ENCODE results near the gene DZIP1. TPM values are rescaled to one million over a fixed set of nuclear protein-coding genes. Genes with fewer than 3 reads are reported as not detected.

The DZIP1 gene
- total RNA-seq, 1 experiment from 2014 or later: 33.6 TPM

DNA sequence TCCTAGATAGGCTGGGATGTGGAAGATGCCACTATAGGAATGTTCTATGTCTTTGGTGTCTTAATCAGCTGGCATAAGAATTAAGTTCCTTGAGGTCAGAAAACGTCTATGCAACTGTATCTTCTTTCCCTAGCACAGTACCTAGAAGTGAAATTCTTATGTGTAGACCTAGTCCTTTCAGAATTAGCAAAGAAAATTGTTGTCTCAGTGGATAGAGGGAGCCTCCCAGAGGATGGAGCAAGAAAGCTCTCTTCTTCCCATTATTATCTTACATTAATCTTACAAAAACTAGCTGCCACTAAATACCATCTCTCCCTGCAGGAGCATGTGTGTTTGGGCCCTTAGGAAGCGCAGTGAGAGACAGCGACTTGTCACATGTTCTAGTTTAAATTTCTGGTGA is 80.4 kb downstream of the DZIP1 start:
- Histone ChIP-seq H3K4ac (ENCODE audit: low read depth, low read length) (no peak overlapping the region), H3K14ac (ENCODE audit: insufficient read depth, low read length) (no peak overlapping the region), H3K79me2 (ENCODE audit: insufficient read depth, low read length) (no peaks in the 10 kb centered on the region), H2BK120ac (ENCODE audit: low read depth, low read length, poor library complexity, severe bottlenecking) (no peak overlapping the region), H2BK15ac (ENCODE audit: low read depth, low read length) (no peak overlapping the region), H3K4me2 (ENCODE audit: insufficient read depth, insufficient read length, low read length) (no peak overlapping the region), H2BK5ac (ENCODE audit: insufficient read length, low read length) (no peak overlapping the region), H4K5ac (ENCODE audit: insufficient read length, low read depth, low read length) (no peak overlapping the region), H4K8ac (replicated peaks; ENCODE audit: insufficient read length, low read depth, low read length) (no peak overlapping the region), H3K27ac (ENCODE audit: insufficient read length, low read depth, low read length) (no peak overlapping the region), H3K79me1 (ENCODE audit: insufficient read depth, low read depth, low read length, poor library complexity, severe bottlenecking) (no peaks in the 10 kb centered on the region), H3K27me3 (ENCODE audit: insufficient read depth, low read length) (no peaks in the 10 kb centered on the region), H3K23ac (ENCODE audit: insufficient read length, low read depth, low read length) (no peak overlapping the region), H3K9me3 (ENCODE audit: control insufficient read depth, low read depth, low read length) (no peaks in the 10 kb centered on the region), H3T11ph (ENCODE audit: low read length) (no peak overlapping the region), H2AFZ (ENCODE audit: low read length) (no peak overlapping the region), H2BK12ac (ENCODE audit: insufficient read length, low read depth, low read length) (no peak overlapping the region), H4K91ac (ENCODE audit: insufficient read length, low read depth, low read length) (no peak overlapping the region), H3K9ac (ENCODE audit: extremely low read depth, insufficient read length, low read length) (no peak overlapping the region), H2BK20ac (ENCODE audit: low read depth, low read length, poor library complexity, severe bottlenecking) (no peak overlapping the region), H3K23me2 (ENCODE audit: insufficient read length, low read depth, low read length, poor library complexity, severe bottlenecking) (no peaks in the 10 kb centered on the region), H3K18ac (ENCODE audit: insufficient read length, low read depth, low read length) (no peak overlapping the region), H2AK5ac (ENCODE audit: insufficient read length, low read length) (no peak overlapping the region), H3K56ac (ENCODE audit: insufficient read length, low read depth, low read length) (no peak overlapping the region), H3K4me1 (ENCODE audit: insufficient read depth, low read length) (no peaks in the 10 kb centered on the region), H4K20me1 (ENCODE audit: control insufficient read depth, insufficient read depth, insufficient read length) (no peaks in the 10 kb centered on the region)
- H3K27ac Mint-ChIP-seq: no peak overlapping the region
- no CpG with 5 or more reads among the region's 3 CpGs for WGBS (ENCODE audit: extremely low coverage, insufficient read length, low lambda C conversion rate)
- H3K27me3 Mint-ChIP-seq (ENCODE audit: low read depth): no peaks in the 10 kb centered on the region
- H3K4me1 Mint-ChIP-seq: no peaks in the 10 kb centered on the region
- TF ChIP-seq, protein P1, sequence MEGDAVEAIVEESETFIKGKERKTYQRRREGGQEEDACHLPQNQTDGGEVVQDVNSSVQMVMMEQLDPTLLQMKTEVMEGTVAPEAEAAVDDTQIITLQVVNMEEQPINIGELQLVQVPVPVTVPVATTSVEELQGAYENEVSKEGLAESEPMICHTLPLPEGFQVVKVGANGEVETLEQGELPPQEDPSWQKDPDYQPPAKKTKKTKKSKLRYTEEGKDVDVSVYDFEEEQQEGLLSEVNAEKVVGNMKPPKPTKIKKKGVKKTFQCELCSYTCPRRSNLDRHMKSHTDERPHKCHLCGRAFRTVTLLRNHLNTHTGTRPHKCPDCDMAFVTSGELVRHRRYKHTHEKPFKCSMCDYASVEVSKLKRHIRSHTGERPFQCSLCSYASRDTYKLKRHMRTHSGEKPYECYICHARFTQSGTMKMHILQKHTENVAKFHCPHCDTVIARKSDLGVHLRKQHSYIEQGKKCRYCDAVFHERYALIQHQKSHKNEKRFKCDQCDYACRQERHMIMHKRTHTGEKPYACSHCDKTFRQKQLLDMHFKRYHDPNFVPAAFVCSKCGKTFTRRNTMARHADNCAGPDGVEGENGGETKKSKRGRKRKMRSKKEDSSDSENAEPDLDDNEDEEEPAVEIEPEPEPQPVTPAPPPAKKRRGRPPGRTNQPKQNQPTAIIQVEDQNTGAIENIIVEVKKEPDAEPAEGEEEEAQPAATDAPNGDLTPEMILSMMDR (conservative IDR thresholded peaks at IDR 0.05): peak; percentile 34; the same call in 2 of the 3 replicates
- no peaks in the 10 kb centered on the region; a peak in 1 of 5 replicates for H3K9me3 Mint-ChIP-seq
- peaks cover 9 to 21% (median 18%) of the 10 kb centered on the region in 3 experiments; a peak in 5 of 7 replicates for H3K36me3 Mint-ChIP-seq (ENCODE audit: insufficient read depth in 1 of 3, low read depth in 3 of 3)
- H3K4me3 Mint-ChIP-seq: no peak overlapping the region
- no peak for DNase-seq
